ENCODE data around the gene KPNA4. TPM values are rescaled to one million over a fixed set of nuclear protein-coding genes. Genes with fewer than 3 reads are reported as not detected.

KPNA4 gene
- total RNA-seq, 1 donor from 2014 or later: 75.0 TPM

DNA sequence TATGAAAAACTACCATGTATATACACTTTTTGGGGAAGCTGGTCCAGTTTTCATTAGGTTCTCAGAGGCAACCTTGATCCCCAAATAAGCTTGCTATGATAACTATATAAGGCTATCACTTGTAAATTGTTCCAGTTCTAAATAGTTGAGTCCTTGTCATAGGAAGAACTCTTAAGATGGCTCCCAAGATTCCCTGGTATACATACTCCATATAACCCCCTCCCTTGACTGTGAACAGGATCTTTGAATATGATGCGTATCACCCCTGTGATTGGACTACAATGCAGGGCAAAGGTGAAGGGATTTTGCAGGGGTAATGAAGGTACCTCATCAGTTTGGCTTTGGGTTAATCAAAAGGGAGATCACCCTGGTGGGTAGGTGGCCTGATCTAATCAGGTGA, 67.2 kb downstream of the KPNA4 start:
- peaks cover 19% of the 10 kb centered on the region for H3K36me3 Mint-ChIP-seq (ENCODE audit: low read depth)
- H3K27me3 Mint-ChIP-seq (ENCODE audit: low read depth): no peaks in the 10 kb centered on the region
- TF ChIP-seq, protein P1, sequence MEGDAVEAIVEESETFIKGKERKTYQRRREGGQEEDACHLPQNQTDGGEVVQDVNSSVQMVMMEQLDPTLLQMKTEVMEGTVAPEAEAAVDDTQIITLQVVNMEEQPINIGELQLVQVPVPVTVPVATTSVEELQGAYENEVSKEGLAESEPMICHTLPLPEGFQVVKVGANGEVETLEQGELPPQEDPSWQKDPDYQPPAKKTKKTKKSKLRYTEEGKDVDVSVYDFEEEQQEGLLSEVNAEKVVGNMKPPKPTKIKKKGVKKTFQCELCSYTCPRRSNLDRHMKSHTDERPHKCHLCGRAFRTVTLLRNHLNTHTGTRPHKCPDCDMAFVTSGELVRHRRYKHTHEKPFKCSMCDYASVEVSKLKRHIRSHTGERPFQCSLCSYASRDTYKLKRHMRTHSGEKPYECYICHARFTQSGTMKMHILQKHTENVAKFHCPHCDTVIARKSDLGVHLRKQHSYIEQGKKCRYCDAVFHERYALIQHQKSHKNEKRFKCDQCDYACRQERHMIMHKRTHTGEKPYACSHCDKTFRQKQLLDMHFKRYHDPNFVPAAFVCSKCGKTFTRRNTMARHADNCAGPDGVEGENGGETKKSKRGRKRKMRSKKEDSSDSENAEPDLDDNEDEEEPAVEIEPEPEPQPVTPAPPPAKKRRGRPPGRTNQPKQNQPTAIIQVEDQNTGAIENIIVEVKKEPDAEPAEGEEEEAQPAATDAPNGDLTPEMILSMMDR (IDR thresholded peaks at IDR 0.05): no peak
- H3K27ac Mint-ChIP-seq (ENCODE audit: unreplicated experiment): no peak overlapping the region
- no peak for DNase-seq (ENCODE audit: low spot score)
- no peak overlapping the region for H3K4me3 Mint-ChIP-seq (ENCODE audit: unreplicated experiment)
- no peaks in the 10 kb centered on the region for H3K4me1 Mint-ChIP-seq (ENCODE audit: low read depth)
- H3K9me3 Mint-ChIP-seq (ENCODE audit: low read depth): no peaks in the 10 kb centered on the region

DNA sequence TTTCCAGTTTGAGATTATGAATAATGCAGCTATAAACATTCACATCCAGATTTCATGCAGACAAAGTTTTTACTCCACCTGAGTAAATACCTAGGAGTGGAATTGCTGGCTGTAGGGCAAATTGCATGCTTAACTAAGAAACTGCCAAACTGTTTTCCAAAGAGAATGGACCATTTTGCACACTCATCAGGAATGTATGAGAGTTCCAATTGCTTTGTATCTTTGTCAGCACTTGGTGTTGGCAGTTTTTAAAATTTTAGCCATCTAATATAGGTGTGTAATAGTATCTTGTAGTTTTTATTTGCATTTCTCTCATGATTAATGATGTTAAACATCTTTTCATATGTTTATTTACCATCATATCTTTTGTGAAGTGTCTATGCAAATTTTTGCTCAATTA, 75.2 kb downstream of the KPNA4 start:
- Mint-ChIP-seq H3K9me3 (ENCODE audit: low read depth) (no peaks in the 10 kb centered on the region), H3K27ac (ENCODE audit: unreplicated experiment) (no peak overlapping the region), H3K27me3 (ENCODE audit: low read depth) (no peaks in the 10 kb centered on the region), H3K4me3 (ENCODE audit: unreplicated experiment) (no peak overlapping the region), H3K36me3 (ENCODE audit: low read depth) (peaks cover 3% of the 10 kb centered on the region), H3K4me1 (ENCODE audit: low read depth) (peaks cover 8% of the 10 kb centered on the region)
- TF ChIP-seq, protein P1 (IDR thresholded peaks at IDR 0.05): no peak
- no peak for DNase-seq (ENCODE audit: low spot score)

DNA sequence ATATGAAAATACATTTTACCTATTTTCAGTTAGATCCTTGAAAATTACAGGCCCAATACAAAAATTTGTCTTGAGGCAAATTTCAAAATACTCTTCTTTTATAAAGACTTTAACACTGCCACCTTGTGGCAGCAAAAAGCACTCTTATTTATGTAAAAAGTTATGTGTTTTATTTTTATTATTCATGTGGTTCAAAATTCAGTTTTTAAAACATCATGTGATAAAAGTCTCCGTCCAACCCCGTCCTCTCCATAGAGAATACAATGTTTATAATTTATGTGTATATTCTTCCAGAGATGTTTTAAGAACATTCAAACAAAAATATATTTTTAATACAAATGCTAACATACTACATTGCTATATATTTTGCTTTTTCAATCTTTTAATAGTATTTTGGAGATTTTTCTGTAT, 78.9 kb downstream of the KPNA4 start:
- Mint-ChIP-seq H3K9me3 (ENCODE audit: low read depth) (no peaks in the 10 kb centered on the region), H3K36me3 (ENCODE audit: low read depth) (no peaks in the 10 kb centered on the region), H3K4me1 (ENCODE audit: low read depth) (peaks cover 14% of the 10 kb centered on the region), H3K4me3 (ENCODE audit: unreplicated experiment) (no peak overlapping the region), H3K27me3 (ENCODE audit: low read depth) (no peaks in the 10 kb centered on the region), H3K27ac (ENCODE audit: unreplicated experiment) (no peak overlapping the region)
- TF ChIP-seq, protein P1 (IDR thresholded peaks at IDR 0.05): peak; percentile 95
- no peak for DNase-seq (ENCODE audit: low spot score)

DNA sequence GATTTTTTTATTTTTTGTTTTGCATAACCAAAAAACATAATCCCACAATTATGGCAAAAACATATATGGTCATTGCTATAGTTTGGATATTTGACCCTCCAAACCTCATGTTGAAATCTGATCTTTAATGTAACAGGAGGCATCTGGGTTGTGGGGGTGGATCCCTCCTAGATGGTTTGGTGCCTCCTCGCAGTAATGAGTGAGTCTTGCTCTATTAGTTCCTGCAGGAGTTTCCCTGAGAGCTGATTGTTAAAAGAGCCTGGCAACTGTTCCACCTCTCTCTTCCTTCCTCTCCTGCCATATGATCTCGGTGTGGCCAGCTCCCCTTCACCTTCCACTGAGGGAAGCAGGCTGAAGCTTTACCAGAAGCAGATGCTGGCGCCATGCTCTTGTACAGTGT, 82.6 kb downstream of the KPNA4 start:
- no peaks in the 10 kb centered on the region for H3K27me3 Mint-ChIP-seq (ENCODE audit: low read depth)

DNA sequence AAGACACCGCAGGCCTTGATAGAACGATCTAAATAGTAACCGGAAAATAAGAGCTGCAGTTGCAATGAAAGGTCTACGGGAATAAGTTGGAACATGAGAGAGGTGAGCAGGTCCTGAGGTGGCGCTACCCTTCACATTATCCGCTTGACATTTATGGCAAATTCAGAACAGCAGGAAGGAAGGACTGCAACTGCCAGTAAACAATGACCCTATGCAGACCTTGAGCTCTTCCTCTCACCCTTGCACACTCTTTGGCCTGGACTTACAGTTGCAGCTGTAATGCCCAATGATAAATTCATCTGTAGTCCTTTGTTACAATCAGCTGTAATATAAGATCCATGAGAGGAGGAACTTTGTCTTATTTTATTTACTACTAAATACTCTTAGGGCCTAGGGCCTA, 83.5 kb downstream of the KPNA4 start:
- DNase-seq (ENCODE audit: low spot score): no peak
- H3K4me1 Mint-ChIP-seq (ENCODE audit: low read depth): peaks cover 49% of the 10 kb centered on the region
- H3K36me3 Mint-ChIP-seq (ENCODE audit: low read depth): no peaks in the 10 kb centered on the region

More for the DNA sequence above, 82.6 kb downstream of the KPNA4 start:
- peaks cover 41% of the 10 kb centered on the region for H3K4me1 Mint-ChIP-seq (ENCODE audit: low read depth)
- TF ChIP-seq, protein P1 (IDR thresholded peaks at IDR 0.05): no peak
- H3K9me3 Mint-ChIP-seq (ENCODE audit: low read depth): no peaks in the 10 kb centered on the region
- no peak for DNase-seq (ENCODE audit: low spot score)
- H3K4me3 Mint-ChIP-seq (ENCODE audit: unreplicated experiment): no peak overlapping the region
- H3K27ac Mint-ChIP-seq (ENCODE audit: unreplicated experiment): no peak overlapping the region
- H3K36me3 Mint-ChIP-seq (ENCODE audit: low read depth): no peaks in the 10 kb centered on the region

More for the DNA sequence above, 83.5 kb downstream of the KPNA4 start:
- TF ChIP-seq, protein P1 (IDR thresholded peaks at IDR 0.05): no peak
- Mint-ChIP-seq H3K27ac (ENCODE audit: unreplicated experiment) (no peak overlapping the region), H3K4me3 (ENCODE audit: unreplicated experiment) (no peak overlapping the region), H3K27me3 (ENCODE audit: low read depth) (no peaks in the 10 kb centered on the region), H3K9me3 (ENCODE audit: low read depth) (no peaks in the 10 kb centered on the region)
